GM12873 (cell line): ENCODE data around the gene GNPAT.

ENCODE experiments used
- CTCF ChIP-seq: IDR thresholded peaks from 2 replicates; pipeline ENCODE4 v1.5.1; 2012; ENCODE audit warnings: low read depth, mild to moderate bottlenecking, moderate library complexity, low read length, control low read depth; ENCODE audit not compliant: insufficient read depth; ENCODE audit errors: missing control alignments

GNPAT gene

DNA sequence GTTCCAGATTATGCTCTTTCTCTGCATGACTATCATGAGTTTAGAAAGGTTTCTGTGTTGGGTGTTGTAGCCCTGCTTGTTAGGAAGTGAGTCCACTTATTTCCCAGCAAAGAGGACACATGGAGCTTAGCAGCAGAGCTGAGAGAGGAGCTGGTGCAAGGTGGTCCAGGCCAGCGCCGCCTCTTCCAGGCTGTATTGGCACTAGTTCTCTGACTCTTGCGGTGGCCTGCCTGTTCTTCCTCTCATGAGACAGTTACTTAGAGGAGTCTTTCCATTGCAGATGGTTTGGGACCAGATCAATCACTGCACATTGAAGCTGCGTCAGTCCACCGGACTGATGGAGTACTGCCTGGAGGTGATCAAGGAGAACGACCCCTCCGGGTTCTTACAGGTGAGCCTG, 41.1 kb upstream of the GNPAT start:
- TF ChIP-seq CTCF, result no peak

DNA sequence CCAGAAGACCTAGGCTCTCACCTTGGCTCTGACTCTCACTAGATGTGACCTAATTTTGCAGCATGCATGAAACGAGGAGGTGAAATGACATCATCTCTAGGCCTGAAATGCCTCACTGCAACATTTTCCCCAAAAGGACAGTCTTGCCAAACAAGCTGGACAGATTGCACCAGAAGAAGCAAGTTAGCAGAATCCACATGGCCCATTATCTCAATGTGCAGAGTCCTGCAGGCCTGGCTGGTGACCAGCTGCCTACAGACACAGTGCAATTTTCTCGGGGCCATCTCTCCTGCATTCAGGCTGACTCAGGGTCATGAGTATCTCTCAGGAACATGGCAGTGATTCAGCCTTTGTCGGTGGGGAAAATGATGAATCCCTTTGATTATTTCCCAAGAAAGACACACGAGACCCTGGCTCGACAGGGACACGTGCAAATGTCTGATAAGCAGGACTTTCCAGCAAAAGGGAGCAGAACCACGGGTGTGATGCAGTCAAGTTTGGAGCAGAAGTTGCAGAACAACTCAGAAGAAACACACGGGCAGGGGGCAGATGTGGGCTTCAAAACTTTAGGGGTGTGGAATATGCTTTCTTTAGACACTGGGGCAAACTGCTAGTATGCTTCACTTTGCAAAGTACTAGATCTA, 40.5 kb upstream of the GNPAT start:
- no peak for TF ChIP-seq CTCF

DNA sequence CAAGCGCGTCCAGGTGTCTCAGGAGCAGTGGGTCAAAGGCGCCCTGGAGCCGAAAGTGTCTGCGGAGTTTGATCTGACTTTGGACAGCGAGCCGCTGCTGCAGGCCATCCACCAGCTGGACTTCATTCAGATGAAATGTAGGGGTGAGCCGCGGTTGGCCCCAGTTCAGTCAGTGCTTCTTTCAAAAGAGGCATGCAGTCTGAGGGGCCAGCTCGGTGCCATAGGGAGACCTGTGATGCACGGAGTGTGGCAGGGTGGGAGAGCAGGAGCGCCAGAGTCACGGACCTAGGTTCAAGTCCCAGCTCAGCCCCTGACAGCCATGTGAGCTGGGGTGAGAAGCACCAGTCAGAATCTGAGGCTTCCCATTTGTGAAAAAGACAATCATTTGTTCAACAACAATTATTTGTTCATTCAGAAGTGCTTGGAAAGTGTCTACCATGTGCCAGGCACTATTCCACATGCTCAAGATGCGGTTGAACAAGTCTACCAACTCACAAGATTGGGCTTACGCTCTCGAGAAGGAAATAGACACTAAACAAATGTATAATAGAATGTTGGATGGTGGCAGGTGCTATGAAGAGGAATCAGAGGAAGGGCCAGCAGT, 39.5 kb upstream of the GNPAT start:
- no peak for TF ChIP-seq CTCF

GRCh38 chr1:231201979-231202633, 38.9 kb upstream of the GNPAT start:
- no peak for TF ChIP-seq CTCF

GRCh38 chr1:231203259-231204057, 37.6 kb upstream of the GNPAT start:
- TF ChIP-seq CTCF, result no peak

DNA sequence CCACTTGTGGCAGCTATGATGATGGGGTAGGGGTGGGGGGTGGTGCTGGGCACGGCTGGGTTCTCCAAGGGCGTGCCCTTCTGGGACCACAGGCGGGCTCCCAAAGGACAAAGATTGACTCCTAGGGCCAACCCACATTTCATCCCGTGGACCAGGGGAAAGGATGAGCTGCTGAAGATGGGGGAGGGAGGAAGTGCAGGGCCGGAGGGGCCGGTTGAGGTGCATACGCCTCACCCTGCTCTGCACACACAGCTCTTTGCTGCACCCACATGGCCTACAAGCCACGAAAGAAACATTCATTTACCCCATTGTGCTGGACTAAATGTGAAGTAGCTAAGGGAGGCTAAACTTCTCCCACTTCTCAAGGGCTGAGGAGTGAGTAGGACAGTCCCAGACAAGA, 34.2 kb upstream of the GNPAT start:
- no peak for TF ChIP-seq CTCF

- no peak for TF ChIP-seq CTCF
Measured at GRCh38 chr1:231207437-231207836, 33.6 kb upstream of the GNPAT start.
